Measurements from ENCODE around the gene LAT.
"Not testable (repeated sequence)": the region's sequence is repeated elsewhere in the genome, so short reads cannot be mapped to it uniquely, and the experiment has no call there.

Gene LAT

DNA sequence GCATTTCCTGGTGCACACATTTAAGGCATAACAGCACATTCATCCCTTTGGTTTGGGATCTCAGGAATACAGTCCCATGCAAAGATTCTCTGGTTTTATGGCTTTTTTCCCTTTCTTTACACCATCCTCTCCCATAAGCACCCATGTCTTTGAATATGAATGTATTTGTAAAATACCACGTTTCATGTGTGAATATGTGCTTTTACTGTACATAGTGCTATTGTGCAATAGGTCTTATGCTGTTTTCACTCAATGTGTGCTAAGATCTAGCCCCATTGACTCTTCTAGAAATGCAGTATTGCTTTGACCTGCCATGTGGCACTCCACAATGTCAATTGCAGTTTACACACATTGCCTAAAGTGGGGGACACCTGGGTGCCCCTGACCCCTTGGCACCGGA is 20.4 kb upstream of the LAT start:
- TF ChIP-seq, protein P1, sequence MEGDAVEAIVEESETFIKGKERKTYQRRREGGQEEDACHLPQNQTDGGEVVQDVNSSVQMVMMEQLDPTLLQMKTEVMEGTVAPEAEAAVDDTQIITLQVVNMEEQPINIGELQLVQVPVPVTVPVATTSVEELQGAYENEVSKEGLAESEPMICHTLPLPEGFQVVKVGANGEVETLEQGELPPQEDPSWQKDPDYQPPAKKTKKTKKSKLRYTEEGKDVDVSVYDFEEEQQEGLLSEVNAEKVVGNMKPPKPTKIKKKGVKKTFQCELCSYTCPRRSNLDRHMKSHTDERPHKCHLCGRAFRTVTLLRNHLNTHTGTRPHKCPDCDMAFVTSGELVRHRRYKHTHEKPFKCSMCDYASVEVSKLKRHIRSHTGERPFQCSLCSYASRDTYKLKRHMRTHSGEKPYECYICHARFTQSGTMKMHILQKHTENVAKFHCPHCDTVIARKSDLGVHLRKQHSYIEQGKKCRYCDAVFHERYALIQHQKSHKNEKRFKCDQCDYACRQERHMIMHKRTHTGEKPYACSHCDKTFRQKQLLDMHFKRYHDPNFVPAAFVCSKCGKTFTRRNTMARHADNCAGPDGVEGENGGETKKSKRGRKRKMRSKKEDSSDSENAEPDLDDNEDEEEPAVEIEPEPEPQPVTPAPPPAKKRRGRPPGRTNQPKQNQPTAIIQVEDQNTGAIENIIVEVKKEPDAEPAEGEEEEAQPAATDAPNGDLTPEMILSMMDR (IDR thresholded peaks at IDR 0.05; ENCODE audit: insufficient read depth, missing control alignments) = no peak
- DNase-seq (ENCODE audit: insufficient read length, low spot score) (no peak), FAIRE-seq (no peak)

DNA sequence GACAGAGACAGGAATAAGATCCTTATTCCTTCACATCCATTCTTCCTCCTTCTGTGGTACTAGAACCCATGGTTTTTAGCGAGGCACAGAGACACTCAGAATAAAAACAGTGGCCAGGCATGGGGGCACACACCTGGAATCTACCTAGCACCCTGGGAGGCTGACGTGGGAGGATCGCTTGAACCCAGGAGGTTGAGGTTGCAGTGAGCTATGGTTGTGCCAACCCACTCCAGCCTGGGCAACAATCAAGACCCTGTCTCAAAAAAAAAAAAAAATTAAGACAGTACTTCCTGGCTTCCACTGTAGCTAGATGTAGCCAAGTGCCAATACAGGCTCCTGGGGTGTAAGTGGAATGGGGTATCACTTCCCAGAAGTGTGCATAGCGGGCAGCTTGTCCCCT is 17.7 kb upstream of the LAT start:
- FAIRE-seq = no peak
- TF ChIP-seq, protein P1 (IDR thresholded peaks at IDR 0.05; ENCODE audit: insufficient read depth, missing control alignments) = no peak
- DNase-seq (ENCODE audit: insufficient read length, low spot score) = no peak

DNA sequence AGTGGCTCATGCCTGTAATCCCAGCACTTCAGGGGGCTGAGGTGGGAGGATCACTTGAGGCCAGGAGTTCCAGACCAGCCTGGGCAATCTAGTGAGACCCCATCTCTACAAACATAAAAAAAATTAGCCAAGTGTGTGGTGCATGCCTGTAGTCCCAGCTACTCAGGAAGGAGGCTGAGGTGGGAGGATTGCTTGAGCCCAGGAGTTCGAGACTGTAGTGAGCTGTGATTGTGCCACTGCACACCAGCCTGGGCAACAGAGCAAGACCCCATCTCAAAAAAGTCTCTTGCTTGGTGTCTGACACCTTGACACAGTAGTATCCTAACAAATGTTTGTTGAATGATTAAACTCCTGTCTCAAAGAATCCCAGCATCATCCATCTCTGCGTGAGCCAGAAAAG is 15.2 kb upstream of the LAT start:
- FAIRE-seq; DNase-seq (ENCODE audit: insufficient read length, low spot score): not testable (repeated sequence)

DNA sequence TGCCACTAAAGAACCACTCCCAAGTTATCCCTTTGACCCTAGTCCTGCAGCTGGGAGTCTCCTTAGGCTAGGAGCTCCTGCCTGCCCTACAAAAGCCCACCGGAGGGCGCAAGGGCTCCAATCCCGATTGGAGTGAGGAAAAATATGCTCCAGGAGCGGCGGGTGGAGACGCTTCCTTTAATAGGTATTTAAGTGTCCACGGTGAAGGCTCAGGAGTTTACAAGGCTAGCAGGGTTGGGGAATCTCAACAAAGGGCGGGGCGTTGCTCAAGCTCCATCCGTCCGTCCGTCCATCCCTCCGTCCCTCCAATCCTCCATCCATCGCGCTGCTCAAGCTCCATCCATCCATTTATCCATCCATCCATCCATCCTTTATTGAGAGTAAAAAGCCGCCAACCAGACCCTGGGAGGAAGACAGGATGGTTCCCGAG is 10.8 kb upstream of the LAT start:
- TF ChIP-seq, protein P1 (IDR thresholded peaks at IDR 0.05; ENCODE audit: insufficient read depth, missing control alignments) = peak; percentile 65
- no peak for DNase-seq (ENCODE audit: insufficient read length, low spot score)
- no peak for FAIRE-seq

DNA sequence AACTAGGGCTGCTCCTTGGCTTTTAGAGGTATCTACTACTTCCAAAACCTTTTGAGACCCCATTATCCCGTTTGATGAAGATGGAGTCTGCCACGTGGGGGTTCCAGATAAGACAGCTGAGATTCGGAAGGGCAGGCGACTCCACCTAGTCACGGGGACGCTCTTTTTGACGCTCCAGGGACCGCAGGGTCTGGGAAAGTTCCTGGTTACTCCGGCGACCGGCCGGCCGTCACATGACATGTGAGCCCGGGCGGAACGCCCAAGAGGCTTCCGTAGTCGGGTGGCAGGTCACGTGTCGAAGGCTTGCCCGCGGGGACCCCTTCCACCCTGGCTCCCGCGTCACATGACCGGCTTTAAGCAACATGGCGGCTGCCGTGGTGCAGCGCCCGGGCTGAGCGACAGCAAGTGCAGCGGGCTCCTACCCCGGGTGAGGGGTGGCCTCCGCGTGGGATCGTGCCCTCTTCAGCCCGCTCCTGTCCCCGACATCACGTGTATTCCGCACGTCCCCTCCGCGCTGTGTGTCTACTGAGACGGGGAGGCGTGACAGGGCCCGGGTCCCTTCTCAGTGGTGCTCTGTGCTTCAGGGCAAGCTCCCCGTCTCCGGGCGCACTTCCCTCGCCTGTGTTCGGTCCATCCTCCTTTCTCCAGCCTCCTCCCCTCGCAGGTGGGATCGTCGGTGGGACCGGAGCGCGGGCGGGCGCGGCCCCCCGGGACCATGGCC is 10.3 kb upstream of the LAT start, which contains the start of gene SPNS1:
Gene SPNS1, plus strand, starts transcription at position 342 of the 721 bp plus-strand sequence. Its CDS starts 374 bp downstream, at position 716.
- TF ChIP-seq, protein P1 (IDR thresholded peaks at IDR 0.05; ENCODE audit: insufficient read depth, missing control alignments) = no peak
- FAIRE-seq (no peak), DNase-seq (ENCODE audit: insufficient read length, low spot score) (peak; percentile 97)

DNA sequence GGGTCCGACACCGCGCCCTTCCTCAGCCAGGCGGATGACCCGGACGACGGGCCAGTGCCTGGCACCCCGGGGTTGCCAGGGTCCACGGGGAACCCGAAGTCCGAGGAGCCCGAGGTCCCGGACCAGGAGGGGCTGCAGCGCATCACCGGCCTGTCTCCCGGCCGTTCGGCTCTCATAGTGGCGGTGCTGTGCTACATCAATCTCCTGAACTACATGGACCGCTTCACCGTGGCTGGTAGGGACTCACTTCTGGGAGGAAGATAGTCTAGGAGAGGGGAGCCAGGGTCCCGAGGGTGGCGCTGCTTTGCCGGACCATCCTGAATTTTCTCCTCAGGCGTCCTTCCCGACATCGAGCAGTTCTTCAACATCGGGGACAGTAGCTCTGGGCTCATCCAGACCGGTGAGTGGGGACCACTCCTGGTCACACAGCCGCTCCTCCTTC is 9.7 kb upstream of the LAT start:
- FAIRE-seq (no peak), DNase-seq (ENCODE audit: insufficient read length, low spot score) (no peak)
- TF ChIP-seq, protein P1 (IDR thresholded peaks at IDR 0.05; ENCODE audit: insufficient read depth, missing control alignments) = no peak

DNA sequence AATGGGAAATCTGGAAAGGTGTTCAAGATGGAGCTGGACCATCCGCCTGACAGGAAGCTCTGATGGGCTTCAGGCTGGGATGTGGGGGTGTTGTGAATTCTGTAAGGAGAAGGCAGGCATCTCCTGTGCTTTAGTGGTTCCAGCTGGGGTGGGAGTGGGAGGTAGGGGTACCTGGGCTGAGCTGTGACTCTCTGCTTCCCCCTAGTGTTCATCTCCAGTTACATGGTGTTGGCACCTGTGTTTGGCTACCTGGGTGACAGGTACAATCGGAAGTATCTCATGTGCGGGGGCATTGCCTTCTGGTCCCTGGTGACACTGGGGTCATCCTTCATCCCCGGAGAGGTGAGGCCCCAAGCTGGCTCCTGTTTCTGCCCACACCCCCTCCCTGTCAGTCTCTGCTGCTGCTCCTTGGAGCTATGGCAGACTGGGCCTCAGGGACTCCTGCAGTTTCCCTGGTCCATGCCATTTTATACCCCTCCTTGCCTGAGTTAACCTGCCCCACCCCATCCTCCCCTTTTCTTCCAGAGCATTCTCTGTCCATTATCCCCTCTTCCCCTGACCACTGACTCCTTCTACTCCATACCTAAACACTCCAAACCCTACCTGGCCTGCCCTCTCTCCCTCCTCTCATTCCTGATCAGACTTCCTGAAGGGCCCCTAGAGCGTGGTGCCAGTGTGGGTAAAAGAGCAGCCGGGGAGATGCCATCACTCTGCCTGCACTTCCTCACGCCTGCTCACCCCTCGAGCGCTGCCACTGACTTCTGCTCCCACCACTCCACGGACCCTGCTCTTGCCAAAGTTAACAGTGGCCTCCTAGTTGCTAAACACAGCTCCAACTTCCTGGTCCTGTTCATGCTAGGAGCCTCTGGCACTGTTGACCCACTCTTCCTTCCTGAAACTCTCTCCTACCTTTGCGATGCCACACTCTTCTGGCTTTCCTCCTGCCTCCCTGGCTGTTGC is 6.9 kb upstream of the LAT start:
- DNase-seq (ENCODE audit: insufficient read length, low spot score) (no peak), FAIRE-seq (no peak)
- TF ChIP-seq, protein P1 (IDR thresholded peaks at IDR 0.05; ENCODE audit: insufficient read depth, missing control alignments) = peak; percentile 27

DNA sequence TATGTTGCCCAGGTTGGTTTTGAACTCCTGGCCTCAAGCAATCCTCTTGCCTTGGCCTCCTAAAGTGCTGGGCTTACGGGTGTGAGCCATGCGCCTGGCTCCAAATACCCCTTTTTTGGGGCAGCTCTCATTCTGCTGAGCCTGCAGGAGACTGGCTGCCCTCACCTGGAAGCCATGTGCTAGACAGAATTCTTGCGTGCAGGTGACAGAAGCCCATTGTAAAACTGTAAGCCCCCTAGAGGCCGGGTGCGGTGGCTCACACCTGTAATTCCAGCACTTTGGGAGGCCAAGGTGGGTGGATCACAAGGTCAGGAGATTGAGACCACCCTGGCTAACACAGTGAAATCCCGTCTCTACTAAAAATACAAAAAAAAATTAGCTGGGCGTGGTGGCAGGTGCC is 4.5 kb upstream of the LAT start:
- DNase-seq (ENCODE audit: insufficient read length, low spot score); FAIRE-seq: not testable (repeated sequence)

All from D721Med (cell line).